Activated T-cell treated with anti-CD3 and anti-CD28 coated beads, Interleukin-2, amount 50 U/mL, for 24 hours (primary cell): Measurements from ENCODE around the gene LPCAT3.
"Not testable (repeated sequence)": the region's sequence is repeated elsewhere in the genome, so short reads cannot be mapped to it uniquely, and the experiment has no call there.

Experiments
- DNase-seq: peaks from one replicate; pipeline ENCODE4 v3.0.0-alpha.2; 2020
- H3K27ac Mint-ChIP-seq: 2 replicates; pipeline ENCODE4 v1.8.0; 2020; ENCODE audit warnings: mild to moderate bottlenecking, mixed read lengths
- H3K27me3 Mint-ChIP-seq: 2 replicates; pipeline ENCODE4 v1.8.0; 2020; ENCODE audit warnings: mixed read lengths
- H3K36me3 Mint-ChIP-seq: 2 replicates; pipeline ENCODE4 v1.8.0; 2020; ENCODE audit warnings: low read depth, mixed read lengths
- H3K4me1 Mint-ChIP-seq: 2 replicates; pipeline ENCODE4 v1.8.0; 2020; ENCODE audit warnings: low read depth, mixed read lengths
- H3K4me3 Mint-ChIP-seq: 2 replicates; pipeline ENCODE4 v1.8.0; 2020; ENCODE audit warnings: mild to moderate bottlenecking, moderate library complexity, mixed read lengths
- H3K9me3 Mint-ChIP-seq: 2 replicates; pipeline ENCODE4 v1.8.0; 2020; ENCODE audit warnings: mixed read lengths

The LPCAT3 gene

DNA sequence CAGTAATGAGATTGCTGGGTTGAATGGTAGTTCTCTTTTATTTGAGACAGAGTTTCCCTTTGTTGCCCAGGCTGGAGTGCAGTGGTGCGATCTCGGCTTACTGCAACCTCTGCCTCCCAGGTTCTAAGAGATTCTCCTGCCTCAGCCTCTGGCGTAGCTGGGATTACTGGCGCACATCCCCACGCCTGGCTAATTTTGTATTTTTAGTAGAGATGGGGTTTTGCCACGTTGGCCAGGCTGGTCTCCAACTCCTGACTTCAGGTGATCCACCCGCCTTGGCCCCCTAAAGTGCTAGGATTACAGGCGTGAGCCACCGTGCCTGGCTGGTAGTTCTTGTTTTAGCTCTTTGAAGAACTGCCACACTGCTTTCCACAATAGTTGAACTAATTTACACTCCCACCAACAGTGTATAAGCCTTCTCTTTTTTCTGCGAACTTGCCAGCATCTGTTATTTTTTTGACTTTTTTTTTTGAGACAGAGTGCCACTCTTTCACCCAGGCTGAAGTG is 31.2 kb upstream of the LPCAT3 start:
- H3K4me3 Mint-ChIP-seq, H3K27ac Mint-ChIP-seq, H3K27me3 Mint-ChIP-seq, DNase-seq, H3K9me3 Mint-ChIP-seq, H3K36me3 Mint-ChIP-seq, H3K4me1 Mint-ChIP-seq: not testable (repeated sequence)

- H3K36me3 Mint-ChIP-seq, result no peaks in the 10 kb centered on the region
- no peaks in the 10 kb centered on the region for H3K27me3 Mint-ChIP-seq
- no peak overlapping the region for H3K4me3 Mint-ChIP-seq
- H3K4me1 Mint-ChIP-seq, result peaks cover 10% of the 10 kb centered on the region
- H3K27ac Mint-ChIP-seq, result no peak overlapping the region
- no peaks in the 10 kb centered on the region for H3K9me3 Mint-ChIP-seq
- no peak for DNase-seq
Observed at GRCh38 chr12:7047306-7047705, 29.0 kb upstream of the LPCAT3 start.

- Mint-ChIP-seq H3K9me3 (no peaks in the 10 kb centered on the region), H3K27ac (no peak overlapping the region), H3K27me3 (no peaks in the 10 kb centered on the region), H3K4me1 (peaks cover 10% of the 10 kb centered on the region), H3K36me3 (no peaks in the 10 kb centered on the region), H3K4me3 (no peak overlapping the region)
- DNase-seq, result no peak
Observed at GRCh38 chr12:7046383-7047105, 28.3 kb upstream of the LPCAT3 start.

GRCh38 chr12:7045913-7046312 is 27.6 kb upstream of the LPCAT3 start:
- no peak overlapping the region for H3K27ac Mint-ChIP-seq
- no peaks in the 10 kb centered on the region for H3K9me3 Mint-ChIP-seq
- peaks cover 10% of the 10 kb centered on the region for H3K4me1 Mint-ChIP-seq
- DNase-seq, result no peak
- H3K36me3 Mint-ChIP-seq, result no peaks in the 10 kb centered on the region
- no peak overlapping the region for H3K4me3 Mint-ChIP-seq
- no peaks in the 10 kb centered on the region for H3K27me3 Mint-ChIP-seq

GRCh38 chr12:7042842-7043241 is 24.6 kb upstream of the LPCAT3 start:
- peaks cover 8% of the 10 kb centered on the region for H3K4me1 Mint-ChIP-seq
- no peak for DNase-seq
- no peaks in the 10 kb centered on the region for H3K36me3 Mint-ChIP-seq
- no peaks in the 10 kb centered on the region for H3K27me3 Mint-ChIP-seq
- no peak overlapping the region for H3K27ac Mint-ChIP-seq
- H3K9me3 Mint-ChIP-seq, result no peaks in the 10 kb centered on the region
- H3K4me3 Mint-ChIP-seq, result no peak overlapping the region

DNA sequence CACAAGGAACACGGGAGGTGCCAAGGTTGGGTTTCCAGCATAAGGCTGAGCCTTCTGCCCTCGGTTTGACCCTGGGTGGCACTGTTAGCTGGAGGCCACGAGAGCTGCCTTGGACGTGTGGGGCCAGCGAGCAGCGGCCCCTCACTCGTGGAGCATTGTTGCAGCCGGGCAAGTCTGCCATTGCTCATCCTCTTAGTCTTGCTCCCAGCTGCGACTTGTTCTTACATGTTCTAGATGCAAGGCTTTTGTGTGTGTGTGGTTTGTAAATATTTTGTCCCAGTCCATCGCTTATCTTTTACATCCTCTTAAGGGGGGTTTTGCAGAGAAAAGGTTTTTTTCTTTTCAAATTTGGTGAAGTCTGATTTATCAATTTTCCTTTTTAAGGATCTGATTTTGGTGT is 21.1 kb upstream of the LPCAT3 start:
- Mint-ChIP-seq H3K27me3 (no peaks in the 10 kb centered on the region), H3K4me1 (peaks cover 6% of the 10 kb centered on the region), H3K4me3 (no peak overlapping the region), H3K9me3 (no peaks in the 10 kb centered on the region), H3K36me3 (no peaks in the 10 kb centered on the region), H3K27ac (no peak overlapping the region)
- no peak for DNase-seq

GRCh38 chr12:7038591-7038990 is 20.3 kb upstream of the LPCAT3 start:
- no peaks in the 10 kb centered on the region for H3K27me3 Mint-ChIP-seq
- no peaks in the 10 kb centered on the region for H3K9me3 Mint-ChIP-seq
- DNase-seq, result no peak
- H3K4me3 Mint-ChIP-seq, result no peak overlapping the region
- H3K4me1 Mint-ChIP-seq, result peaks cover 6% of the 10 kb centered on the region
- no peaks in the 10 kb centered on the region for H3K36me3 Mint-ChIP-seq
- H3K27ac Mint-ChIP-seq, result no peak overlapping the region

DNA sequence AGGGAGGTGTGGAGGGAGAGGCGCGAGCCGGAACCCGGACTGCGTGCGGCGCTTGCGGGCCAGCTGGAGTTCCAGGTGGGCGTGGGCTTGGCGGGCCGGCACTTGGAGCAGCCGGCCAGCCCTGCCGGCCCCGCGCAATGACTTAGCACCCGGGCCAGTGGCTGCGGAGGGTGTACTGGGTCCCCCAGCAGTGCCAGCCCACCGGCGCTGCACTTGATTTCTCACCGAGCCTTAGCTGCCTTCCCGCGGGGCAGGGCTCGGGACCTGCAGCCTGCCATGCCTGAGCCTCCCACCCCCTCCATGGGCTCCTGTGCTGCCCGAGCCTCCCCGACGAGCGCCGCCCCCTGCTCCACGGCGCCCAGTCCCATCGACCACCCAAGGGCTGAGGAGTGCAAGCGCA is 19.1 kb upstream of the LPCAT3 start:
- DNase-seq, H3K27me3 Mint-ChIP-seq, H3K4me3 Mint-ChIP-seq, H3K36me3 Mint-ChIP-seq, H3K9me3 Mint-ChIP-seq, H3K4me1 Mint-ChIP-seq, H3K27ac Mint-ChIP-seq: not testable (repeated sequence)

GRCh38 chr12:7035463-7035862 is 17.2 kb upstream of the LPCAT3 start:
- no peak overlapping the region for H3K4me3 Mint-ChIP-seq
- H3K4me1 Mint-ChIP-seq, result peaks cover 6% of the 10 kb centered on the region
- H3K27me3 Mint-ChIP-seq, result no peaks in the 10 kb centered on the region
- no peak for DNase-seq
- no peaks in the 10 kb centered on the region for H3K36me3 Mint-ChIP-seq
- H3K27ac Mint-ChIP-seq, result no peak overlapping the region
- no peaks in the 10 kb centered on the region for H3K9me3 Mint-ChIP-seq

DNA sequence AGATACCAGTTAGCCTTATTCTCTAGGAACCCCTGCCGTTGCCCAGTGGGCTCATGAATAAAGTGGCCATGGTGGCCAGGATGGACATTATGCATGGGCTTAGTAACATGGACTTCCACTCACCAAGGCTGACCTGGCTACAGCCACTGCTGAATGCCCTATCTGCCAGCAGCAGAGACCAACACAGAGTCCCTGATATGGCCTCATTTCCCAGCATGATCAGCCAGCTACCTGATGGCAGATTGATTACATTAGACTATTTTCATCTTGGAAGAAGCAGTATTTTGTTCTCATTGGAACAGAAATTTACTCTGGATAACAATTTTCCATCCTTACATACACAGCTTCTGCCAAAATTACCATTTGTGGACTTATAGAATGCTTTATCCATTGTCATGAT is 16.2 kb upstream of the LPCAT3 start:
- Mint-ChIP-seq H3K27ac (no peak overlapping the region), H3K4me1 (peaks cover 6% of the 10 kb centered on the region), H3K36me3 (no peaks in the 10 kb centered on the region), H3K9me3 (no peaks in the 10 kb centered on the region), H3K27me3 (no peaks in the 10 kb centered on the region), H3K4me3 (no peak overlapping the region)
- no peak for DNase-seq

GRCh38 chr12:7032990-7033389 is 14.7 kb upstream of the LPCAT3 start:
- Mint-ChIP-seq H3K36me3 (no peaks in the 10 kb centered on the region), H3K27me3 (no peaks in the 10 kb centered on the region), H3K4me3 (no peak overlapping the region), H3K27ac (no peak overlapping the region), H3K9me3 (no peaks in the 10 kb centered on the region), H3K4me1 (peaks cover 6% of the 10 kb centered on the region)
- DNase-seq, result no peak

- H3K4me3 Mint-ChIP-seq, result no peak overlapping the region
- no peaks in the 10 kb centered on the region for H3K27me3 Mint-ChIP-seq
- no peaks in the 10 kb centered on the region for H3K4me1 Mint-ChIP-seq
- DNase-seq, result no peak
- H3K36me3 Mint-ChIP-seq, result no peaks in the 10 kb centered on the region
- H3K9me3 Mint-ChIP-seq, result no peaks in the 10 kb centered on the region
- H3K27ac Mint-ChIP-seq, result no peak overlapping the region
Observed at GRCh38 chr12:7031306-7031705, 13.0 kb upstream of the LPCAT3 start.

GRCh38 chr12:7026854-7027253 is 8.6 kb upstream of the LPCAT3 start:
- no peaks in the 10 kb centered on the region for H3K36me3 Mint-ChIP-seq
- no peaks in the 10 kb centered on the region for H3K27me3 Mint-ChIP-seq
- no peak overlapping the region for H3K4me3 Mint-ChIP-seq
- H3K4me1 Mint-ChIP-seq, result no peaks in the 10 kb centered on the region
- no peak overlapping the region for H3K27ac Mint-ChIP-seq
- DNase-seq, result no peak
- no peaks in the 10 kb centered on the region for H3K9me3 Mint-ChIP-seq

GRCh38 chr12:7023114-7023513 is 4.8 kb upstream of the LPCAT3 start:
- no peaks in the 10 kb centered on the region for H3K9me3 Mint-ChIP-seq
- no peak overlapping the region for H3K4me3 Mint-ChIP-seq
- peaks cover 4% of the 10 kb centered on the region for H3K36me3 Mint-ChIP-seq
- no peak for DNase-seq
- peaks cover 4% of the 10 kb centered on the region for H3K4me1 Mint-ChIP-seq
- no peak overlapping the region for H3K27ac Mint-ChIP-seq
- no peaks in the 10 kb centered on the region for H3K27me3 Mint-ChIP-seq

GRCh38 chr12:7021956-7022355 is 3.7 kb upstream of the LPCAT3 start:
- Mint-ChIP-seq H3K4me3 (no peak overlapping the region), H3K27me3 (no peaks in the 10 kb centered on the region), H3K27ac (no peak overlapping the region), H3K4me1 (peaks cover 10% of the 10 kb centered on the region), H3K36me3 (peaks cover 12% of the 10 kb centered on the region), H3K9me3 (no peaks in the 10 kb centered on the region)
- no peak for DNase-seq
